ENCODE data around the gene DYNC2H1.

Gene DYNC2H1

DNA sequence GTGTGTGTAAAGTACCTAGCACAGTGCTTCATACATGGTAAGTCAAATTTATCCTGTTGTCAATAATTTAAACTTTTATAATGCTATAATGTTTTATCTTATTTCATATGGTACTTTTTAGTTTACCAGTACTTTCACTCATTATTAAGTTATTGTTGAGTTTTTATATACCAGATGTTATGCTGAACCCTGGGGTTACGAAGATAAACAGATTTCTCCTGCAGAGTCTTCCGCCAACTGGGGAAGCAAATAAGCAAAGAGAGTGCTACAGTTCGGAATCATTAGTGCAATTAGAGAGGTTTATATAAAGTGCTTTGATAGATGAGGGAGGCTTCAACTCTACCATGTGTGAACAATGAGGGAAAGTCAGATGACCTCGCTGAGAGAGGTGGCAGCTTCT is 362.3 kb downstream of the DYNC2H1 start:
- DNase-seq: no peak

DNA sequence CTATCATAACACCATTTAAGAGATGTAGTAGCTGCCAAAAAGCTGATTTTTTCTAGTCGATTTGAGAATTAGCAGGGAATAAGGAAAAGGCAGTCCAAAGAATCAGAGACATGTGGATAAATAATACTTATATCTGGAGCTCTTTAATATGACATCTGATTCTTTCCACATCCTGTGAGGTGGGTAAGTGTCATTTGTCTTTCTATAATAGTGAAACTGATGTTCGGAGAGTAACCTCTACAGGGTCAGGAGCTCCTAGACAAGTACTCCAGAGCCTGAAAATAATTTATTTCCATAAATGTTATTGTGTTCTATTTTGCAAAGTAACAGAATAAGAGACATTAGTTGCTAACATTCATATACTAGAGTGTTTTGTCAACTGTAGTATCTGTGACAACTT is 367.6 kb downstream of the DYNC2H1 start:
- no peak for DNase-seq

DNA sequence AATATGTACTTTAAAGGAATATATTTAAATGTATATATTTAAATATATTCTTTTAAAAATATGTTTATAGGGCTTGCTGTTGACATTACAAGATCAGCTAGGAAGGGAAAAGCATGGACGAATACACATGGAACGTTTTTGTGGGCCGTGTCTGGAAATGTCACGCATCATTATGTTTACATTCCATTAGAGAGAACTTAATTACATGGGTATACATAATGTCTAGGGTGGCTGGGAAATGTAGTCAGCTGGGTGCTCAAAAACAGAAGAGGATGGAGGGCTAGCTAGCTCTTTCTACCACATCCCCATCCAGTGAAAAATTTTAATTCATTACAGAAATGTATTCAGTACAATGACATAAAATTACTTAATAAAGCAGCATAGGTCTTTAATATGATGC is 371.2 kb downstream of the DYNC2H1 start:
- no peak for DNase-seq

DNA sequence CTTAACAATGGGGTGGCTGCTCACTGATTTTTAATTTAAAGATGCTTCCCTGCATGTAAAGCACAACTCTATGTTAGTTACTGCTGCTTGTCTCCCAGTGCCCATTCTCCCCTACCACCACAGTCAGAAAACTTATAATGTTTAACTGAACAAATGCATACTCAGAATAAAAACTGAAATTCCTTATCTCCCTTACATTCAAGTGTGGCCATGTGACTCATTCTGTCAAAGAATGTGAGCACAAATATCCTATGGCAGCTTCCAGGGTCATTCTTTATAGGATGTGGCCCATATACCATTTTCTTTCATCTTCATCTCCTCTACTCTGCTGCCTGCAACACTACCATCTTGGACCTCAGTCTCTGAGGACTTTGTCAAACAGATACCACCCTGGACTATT is 374.8 kb downstream of the DYNC2H1 start:
- no peak for DNase-seq

DNA sequence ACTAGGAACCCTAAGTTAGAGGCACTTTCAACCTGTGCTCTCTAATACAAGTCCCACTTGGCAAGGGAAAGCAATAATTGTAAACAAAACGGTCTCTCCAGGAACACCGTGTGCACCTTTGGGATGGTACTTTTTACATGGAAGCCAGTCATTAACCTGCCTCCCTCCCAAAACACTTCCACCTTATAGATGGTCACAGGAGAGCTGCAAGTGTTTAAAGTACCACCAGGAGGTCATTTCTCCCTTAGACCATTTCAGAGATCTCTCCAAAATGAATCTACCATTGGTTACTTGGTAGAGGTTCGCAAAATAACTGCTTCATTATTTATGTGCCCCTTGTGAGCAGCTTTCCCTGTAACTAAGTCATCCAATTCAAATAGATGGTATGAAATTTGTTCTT is 375.3 kb downstream of the DYNC2H1 start:
- DNase-seq: no peak

DNA sequence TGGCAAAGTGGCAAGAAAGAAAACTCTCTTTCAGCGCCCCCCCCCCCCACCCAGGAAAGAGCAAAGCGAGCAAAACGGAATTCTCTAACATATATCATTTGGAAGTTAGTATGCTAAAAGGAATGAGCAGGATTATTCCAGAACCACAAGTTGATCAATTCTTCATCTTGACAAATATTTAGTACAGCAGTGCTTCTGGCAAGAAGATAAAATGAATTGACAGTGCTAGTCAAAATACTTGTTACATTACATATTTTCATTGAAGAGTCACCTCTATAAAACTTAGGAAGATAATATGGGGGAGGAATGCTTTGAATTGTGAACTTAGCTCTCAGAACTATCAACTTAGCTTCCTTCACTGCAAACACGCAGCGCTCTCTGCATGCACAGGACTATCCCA is 377.4 kb downstream of the DYNC2H1 start:
- DNase-seq: no peak

DNA sequence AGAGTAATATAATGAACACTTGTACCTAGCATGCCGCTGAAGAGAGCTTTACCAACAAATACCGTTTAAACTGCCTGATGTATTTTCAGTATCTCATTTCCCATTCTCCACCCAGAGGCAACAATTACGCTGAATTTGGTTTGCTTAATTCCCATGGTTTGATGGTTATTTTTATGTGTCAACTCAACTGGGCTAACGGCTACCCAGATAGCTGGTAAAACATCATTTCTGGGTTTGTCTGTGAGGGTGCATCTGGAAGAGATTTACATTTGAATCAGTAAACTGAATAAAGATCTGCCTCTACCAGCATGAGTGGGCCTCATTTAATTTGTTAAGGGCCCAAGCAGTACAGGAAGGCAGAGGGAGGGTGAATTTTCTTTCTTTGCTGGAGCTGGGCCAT is 377.9 kb downstream of the DYNC2H1 start:
- no peak for DNase-seq

DNA sequence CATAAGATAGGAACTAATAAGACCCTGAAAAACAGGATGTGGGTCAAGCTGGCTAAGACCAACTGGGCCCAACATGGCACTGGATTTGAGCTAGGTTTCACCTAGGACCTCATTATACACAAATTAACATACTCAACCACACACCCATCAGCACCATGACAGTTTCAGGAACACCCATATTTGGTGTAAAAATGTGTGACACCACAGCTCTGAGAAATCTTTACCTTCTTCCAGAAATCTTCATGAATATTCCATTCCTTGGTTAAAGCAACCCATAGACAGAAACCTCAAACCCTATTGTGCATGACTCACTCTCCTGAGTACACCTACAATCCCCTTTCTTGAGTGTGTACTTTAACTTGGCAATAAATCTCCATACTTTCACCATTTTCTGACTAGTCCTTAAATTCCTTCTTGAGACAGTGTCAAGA is 378.8 kb downstream of the DYNC2H1 start:
- DNase-seq: no peak

DNA sequence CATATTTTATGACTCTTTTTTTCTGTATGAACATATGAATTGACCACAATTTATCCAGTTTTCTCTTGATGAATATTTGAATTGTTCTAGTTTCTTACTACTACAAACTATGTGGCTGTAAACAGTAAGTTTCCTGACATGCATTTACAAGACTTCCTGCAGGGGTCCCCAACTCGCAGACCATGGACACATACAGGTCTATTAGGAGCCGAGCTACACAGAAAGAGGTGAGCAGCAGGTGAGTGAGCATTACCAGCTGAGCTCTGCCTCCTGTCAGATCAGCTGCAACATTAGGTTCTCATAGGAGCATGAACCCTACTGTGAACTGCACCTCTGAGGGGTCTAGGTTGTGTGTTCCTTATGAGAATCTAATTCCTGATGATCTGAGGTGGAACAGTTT is 379.4 kb downstream of the DYNC2H1 start:
- no peak for DNase-seq

DNA sequence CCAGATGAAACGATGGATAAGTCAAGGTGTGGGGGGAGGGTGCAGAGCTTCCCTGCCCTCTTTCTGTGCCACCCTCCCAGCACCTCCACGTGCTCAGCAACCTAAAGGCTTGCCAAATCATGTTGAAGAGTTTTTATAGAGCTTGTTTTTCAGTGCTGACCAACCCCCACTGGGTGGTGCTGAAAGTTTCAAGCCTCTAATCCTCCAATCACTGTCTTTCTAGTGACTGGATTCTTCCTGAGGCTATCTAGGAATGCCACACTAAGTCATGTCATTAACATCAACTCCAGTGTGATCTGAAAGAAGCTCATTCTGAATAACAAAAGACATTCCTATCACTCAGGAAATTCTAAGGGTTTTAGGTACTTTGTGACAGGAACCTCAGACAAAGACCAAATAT is 382.6 kb downstream of the DYNC2H1 start:
- DNase-seq: no peak

DNA sequence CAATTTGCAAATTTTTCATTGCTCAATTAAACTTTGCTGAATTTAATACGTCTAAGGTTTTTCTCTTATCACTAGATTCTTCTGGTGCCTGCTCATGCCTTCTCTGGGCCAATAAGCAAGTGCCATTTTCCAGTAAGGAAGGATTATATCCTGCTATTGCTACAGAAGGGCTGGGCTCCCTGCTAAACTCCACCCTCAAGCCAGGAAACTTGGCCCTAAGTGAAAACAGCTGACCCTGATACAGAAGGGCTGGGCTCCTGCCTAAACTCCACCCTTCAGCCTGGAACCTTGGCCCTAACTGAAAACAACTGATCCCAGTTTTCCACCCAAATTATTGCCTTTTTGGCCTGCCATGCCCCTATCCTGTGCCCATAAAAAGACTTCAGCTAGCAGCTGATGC is 385.3 kb downstream of the DYNC2H1 start:
- DNase-seq: no peak

DNA sequence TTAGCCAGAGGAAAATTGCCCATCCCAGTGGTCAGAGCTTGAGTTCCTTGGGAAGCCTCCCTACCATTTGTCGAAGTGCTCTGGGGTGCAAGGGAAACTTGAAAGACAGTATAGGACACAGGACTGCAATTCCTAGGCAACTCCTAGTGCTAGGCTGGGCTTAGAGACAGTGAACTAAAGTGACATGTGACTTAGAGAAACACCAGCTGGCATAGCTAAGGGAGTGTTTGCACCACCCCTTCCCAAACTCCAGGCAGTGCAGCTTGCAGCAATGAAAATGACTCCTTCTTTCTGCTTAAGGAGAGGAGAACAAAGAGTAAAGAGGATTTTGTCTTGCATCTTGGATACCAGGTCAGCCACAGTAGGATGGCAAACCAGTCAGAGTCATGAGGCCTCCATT is 388.0 kb downstream of the DYNC2H1 start:
- DNase-seq: no peak

DNA sequence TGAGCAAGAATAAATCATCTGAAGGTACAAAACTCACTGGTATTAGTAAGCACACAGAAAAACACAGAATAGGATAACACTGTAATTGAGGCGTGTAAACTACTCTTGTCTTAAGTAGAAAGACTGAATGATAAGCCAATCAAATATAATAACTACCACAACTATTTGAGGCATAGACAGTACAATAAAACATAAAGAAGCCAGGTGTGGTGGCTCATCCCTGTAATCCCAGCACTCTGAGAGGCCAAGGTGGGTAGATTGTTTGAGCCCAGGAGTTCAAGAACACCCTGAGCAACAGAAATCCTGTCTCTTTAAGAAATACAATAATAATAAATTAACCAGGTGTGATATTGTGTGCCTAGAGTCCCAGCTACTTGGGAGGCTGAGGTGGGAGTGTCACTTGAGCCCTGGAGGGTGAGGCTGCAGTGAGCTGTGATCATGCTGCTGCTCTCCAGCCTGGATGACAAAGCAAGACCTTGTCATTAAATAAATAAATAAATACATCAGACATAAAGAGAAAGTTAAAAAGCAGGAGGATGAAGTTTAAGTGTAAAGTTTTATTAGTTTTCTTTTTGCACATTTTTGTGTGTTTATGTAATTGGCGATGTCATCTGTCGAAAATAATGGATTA is 390.6 kb downstream of the DYNC2H1 start:
- no peak for DNase-seq

DNA sequence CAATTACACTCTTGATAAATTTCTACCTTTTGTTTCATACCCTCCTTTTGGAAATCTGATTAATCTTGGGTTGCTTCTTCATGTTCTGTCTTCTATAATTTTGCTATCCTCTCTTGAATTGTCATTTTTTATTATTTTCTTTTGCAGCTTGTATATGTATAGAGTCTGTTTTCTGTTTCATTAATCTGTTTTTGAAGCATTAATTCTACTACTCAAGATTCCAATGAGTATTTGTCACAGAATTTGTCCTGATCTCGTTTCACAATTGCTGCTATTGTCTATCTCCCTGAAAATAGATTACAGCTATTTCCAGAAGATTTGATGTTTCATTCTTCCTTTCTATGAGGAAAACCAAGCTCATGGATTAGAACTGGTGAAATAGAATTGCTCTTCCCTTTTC is 406.1 kb downstream of the DYNC2H1 start:
- no peak for DNase-seq

DNA sequence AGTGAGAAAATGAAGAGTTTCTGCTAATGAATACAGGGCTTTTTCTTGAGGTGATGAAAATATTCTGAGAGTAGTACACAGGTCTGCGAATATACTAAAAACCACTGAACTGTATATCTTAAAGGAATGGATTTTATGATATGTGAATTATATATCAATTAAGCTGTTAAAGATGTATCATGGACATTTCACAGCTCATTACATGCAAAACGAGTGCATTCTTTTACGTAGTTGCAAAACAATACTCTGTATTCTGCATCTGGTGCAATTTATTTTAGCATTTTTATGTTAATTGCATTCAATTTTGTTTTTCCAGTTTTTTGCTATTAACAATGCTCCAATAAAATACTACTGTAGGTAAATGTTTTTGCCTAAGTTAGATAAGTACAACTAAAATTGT is 411.6 kb downstream of the DYNC2H1 start:
- no peak for DNase-seq

DNA sequence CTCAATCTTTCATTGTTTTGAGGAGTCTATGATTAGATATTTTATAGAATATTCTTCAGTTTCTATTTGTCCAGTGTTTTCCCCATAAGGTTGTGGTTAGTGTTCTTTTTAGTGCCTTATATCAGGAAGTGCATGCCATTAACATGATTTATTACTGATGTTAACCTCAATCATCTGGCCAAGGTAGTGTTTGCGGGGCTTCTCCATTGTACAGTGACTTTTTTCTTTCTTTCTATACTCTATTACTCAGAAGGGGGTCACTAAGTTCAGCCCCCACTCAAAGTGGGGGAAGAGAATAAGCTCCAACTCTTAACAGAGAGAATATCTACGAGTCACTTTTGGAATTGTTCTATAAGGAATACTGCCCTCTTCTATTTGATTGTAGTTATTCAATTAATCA is 415.8 kb downstream of the DYNC2H1 start:
- DNase-seq: no peak

DNA sequence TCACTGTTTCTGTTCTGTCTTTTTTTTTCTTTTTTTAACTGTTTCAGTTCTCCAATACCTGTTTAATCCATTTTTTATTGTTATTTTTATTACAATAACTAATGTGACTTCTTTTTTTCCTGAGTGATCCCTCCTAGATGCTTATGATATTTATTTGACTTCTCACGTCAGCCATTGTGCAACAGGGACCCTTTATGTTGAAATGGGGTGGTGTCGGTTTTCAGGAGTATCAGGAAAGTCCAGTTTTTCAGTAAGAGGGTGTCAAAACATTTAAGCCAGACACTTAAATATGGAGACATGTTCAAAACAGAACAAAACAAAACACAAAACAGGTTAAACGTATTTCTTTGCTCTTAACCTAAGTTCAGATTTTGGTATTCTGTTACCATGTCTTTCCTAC is 418.8 kb downstream of the DYNC2H1 start:
- DNase-seq: no peak

DNA sequence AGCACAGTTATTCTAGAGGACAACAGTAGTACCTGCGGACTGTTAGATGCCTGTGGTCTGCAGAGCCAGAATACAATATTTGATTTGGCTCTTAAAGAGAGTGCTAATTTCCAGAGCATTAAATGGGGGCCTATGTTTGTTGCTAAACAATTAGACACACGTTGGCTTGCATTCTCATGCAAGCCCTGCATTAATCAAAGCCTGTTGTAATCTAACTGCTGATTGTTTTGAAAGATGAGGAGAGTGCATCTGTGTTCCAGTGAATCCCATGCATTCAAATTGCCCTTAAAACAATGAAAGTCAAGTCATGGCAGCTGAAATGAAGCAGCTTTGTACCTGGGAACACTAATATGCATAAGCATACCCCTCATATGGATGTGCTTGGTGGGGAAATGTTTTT is 419.4 kb downstream of the DYNC2H1 start:
- no peak for DNase-seq

DNA sequence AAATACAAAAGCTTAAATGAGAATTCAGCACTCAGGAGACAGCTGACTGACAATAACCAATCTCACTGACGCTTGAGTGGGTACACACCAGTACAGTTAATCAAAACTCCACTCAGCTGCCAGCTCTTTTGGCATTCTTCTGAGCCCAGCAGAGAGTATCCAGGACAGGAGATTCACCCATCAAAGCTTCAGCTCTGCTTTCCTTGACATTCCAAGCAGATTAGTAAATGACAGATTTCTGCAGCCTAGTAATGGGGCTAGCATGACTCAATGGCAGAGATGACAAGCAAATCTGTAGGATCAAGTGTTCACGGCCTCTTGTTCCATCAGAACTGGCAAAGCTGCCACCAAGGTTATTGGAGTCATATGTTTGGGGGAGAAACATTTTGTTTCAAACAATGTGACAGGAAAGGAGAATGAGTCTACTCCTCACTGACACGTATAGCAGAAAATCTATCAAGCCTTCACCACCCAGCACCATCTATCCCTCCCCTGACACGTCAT is 420.0 kb downstream of the DYNC2H1 start:
- DNase-seq: no peak
